ENCODE measurements around the gene PERM1.
"Not testable (repeated sequence)": the region's sequence is repeated elsewhere in the genome, so short reads cannot be mapped to it uniquely, and the experiment has no call there.

Gene PERM1

DNA sequence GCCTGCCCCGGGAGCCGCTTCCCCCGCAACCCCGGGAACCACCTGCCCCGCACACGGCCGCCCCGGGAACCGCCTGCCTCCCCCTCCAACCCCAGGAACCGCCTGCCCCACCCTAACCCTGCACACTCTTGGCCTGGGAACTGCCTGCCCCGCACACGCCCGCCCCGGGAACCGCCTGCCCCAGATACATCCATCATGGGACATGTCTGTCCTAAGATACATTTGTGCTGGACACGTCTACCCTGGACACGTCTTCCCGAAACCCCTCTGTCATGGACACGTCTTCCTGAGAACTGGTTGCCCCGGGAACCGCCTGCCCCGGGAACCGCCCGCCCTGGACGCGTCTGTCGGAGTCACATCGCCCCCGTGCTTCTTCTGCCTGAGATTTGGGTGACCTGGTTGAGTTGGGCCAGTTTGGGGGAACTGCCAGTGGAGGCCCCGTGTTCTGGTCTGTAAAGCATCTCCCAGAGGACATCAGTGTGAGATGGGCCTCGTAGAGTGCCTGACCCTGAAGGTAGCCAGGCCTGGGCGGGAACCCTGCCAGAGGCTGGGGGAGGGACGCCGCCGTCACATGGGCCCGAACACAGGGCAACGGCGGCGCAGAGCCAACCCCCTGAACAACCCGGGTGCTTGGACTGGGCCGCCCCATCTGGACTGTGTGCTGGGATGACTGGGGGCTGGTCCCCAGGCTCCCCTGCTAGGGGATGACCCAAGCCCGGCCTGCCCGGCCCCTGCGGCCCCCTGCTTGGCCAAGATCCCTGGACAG, 3.6 kb downstream of the PERM1 start:
- no peak for DNase-seq (ENCODE audit: low read depth, low spot score)

DNA sequence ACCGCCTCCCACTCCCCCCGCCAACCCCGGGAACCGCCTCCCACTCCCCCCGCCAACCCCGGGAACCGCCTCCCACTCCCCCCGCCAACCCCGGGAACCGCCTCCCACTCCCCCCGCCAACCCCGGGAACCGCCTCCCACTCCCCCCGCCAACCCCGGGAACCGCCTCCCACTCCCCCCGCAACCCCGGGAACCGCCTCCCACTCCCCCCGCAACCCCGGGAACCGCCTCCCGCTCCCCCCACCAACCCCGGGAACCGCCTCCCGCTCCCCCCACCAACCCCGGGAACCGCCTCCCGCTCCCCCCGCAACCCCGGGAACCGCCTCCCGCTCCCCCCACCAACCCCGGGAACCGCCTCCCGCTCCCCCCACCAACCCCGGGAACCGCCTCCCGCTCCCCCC, 5.1 kb downstream of the PERM1 start:
- not testable (repeated sequence) for DNase-seq (ENCODE audit: low read depth, low spot score)

DNA sequence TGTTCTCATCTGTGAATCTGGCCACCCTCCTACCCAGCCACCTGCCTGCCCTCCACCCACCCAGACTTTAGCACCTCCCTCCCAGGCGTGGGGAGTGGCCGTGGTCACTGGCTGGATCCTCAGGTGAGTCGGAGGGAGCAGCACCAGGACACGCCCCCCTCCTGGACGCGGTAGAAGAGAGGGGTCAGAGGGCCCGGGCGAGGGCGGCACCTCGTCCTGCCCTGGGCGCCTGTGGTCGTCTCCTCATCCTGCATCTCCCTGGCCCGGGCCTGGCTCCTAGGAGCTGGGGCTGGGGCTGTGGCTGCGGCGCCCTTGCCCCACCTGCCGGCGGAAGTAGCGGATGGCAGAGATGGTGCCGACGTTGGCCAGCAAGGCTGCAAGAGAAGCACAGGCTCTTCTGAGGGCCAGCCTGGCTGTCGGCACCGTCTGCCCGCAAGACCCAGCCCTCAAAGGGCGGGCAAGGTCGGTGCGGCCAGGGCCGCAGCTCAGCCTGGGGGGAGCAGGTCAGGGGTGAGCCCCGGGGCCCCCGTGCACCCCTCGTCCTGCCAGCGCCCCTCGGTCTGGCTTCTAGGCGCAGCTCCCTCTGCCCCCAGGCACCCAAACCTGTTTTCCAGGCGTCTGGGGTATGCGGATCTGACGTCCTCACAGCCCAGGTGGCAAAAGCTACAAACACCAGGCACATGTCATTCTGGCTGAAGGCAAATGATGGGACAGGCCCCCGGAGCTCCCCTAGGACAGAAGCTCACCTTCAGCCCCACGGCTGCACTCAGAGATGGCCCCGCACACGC, 5.8 kb downstream of the PERM1 start:
- DNase-seq (ENCODE audit: low read depth, low spot score) = no peak

DNA sequence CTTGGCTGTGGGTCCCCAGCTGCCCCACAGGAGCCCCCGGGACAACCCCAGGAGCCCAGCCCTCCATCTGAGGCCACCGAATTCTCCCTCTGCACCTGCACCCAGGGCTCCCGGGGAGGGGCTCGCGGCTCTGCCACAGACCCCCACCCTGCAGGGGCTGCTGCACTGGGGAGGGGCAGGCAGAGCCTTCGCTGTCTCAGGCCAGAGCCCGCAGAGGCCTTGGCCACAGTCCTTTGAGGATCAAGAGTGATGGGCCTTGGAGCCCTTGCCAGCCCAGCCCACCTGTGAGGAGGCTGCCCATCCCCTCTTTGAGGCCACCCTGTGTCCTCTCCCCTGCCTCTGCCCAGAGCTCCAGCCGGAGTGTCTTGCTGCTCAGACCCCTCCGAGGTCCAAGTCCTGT, 6.5 kb downstream of the PERM1 start:
- no peak for DNase-seq (ENCODE audit: low read depth, low spot score)

DNA sequence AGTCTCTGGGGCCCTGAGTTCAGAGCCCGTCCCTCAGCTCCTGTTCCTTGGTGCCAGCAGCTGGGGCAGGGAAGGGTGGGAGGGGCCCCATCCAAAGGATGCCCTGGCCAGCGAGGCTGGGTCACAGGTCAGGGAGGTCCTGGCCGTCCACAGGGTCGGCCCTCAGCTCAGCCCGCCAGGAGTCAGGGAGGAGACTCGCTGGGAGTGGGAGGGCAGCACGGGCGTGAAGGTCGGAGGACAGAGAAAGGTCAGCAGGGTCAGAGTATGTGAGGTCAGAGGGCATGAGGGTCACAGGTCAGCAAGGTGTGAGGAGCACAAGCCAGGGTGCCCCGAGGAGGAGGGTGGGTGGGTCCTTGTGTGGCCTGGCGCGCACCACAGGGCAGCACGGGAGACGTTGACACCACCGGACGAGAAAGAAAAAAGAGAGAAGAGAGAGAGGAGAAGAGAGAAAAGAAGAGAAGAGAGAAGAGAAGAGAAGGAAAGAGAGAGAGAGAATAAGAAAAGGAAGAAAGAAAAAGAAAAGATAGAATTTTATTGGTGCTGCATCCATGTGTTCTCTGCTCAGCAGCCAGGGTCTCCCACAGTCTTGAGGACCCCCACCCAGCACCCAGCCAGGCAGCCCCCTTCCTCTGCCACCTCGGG, 7.1 kb downstream of the PERM1 start:
- no peak for DNase-seq (ENCODE audit: low read depth, low spot score)

DNA sequence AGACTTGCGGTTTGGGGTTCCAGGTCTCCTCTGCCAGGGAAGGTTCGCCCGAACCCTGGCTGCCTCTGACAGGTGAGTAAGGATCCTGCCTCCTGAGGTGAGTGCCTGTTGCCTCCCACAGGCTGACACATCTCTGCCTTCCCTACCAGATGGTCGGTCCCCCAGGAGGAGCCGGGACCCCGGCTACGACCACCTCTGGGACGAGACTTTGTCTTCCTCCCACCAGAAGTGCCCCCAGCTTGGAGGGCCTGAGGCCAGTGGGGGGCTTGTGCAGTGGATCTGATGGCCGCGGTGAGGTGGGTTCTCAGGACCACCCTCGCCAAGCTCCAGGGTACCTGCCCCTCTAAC, 7.6 kb downstream of the PERM1 start:
- DNase-seq (ENCODE audit: low read depth, low spot score) = no peak

DNA sequence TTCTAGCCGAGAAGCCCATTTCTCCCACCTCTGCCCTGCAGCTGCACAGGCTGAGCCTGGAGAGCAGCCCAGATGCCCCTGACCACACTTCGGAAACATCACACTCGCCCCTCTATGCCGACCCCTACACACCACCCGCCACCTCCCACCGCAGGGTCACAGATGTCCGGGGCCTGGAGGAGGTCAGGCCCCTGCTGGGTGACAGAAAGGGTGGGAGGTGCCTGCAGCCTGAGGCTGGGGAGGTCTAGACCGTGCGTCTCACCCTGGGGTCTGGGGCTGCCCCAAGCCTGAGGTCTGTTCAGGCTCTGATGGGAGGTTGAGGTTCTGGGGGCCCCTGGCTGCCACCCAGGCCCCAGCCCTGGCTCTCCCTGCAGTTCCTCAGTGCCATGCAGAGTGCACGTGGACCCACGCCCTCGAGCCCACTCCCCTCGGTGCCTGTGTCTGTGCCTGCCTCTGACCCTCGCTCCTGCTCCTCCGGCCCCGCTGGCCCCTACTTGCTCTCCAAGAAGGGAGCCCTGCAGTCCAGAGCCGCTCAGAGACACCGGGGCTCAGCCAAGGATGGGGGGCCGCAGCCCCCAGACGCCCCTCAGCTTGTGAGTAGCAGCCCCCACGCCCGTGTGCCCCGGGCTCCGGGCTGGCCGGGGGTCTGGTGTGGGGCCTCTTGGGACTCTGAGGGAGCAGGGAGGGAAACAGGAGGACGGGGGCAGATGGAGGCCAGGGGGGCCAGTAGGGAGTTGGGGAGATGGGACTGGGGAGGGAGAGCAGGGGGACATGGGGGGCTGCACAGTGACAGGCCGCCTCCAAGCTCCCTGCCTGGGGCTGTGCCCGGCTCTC, 8.2 kb downstream of the PERM1 start:
- DNase-seq (ENCODE audit: low read depth, low spot score) = no peak

DNA sequence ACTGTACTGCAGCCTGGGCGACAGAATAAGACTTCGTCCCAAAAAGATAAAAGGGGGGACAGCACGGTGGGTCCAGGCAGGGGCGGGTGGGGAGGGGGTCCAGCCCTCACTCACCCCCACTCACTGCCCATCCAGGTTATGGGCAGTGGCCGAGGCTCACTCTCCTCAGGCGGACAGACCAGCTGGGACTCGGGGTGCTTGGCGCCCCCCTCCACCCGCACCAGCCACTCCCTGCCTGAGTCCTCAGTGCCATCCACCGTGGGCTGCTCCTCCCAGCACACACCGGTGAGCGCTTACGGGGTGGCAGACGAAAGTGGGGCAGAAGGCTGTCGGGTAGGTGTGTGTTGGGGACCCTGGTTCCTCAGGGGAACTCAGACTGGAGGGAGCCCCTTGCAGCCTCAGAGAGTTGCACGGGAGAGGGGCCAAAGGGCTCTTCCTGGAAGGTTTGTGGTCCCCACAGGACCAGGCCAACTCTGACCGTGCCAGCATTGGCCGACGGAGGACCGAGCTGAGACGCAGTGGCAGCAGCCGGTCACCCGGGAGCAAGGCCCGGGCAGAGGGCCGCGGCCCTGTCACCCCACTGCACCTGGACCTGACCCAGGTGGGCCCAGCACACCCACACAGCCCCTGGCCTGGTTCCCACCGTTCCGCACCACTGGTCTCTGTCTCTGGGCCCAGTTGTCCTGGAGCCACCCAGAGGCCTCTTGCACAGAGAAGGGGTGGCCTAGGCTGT, 9.0 kb downstream of the PERM1 start:
- no peak for DNase-seq (ENCODE audit: low read depth, low spot score)

DNA sequence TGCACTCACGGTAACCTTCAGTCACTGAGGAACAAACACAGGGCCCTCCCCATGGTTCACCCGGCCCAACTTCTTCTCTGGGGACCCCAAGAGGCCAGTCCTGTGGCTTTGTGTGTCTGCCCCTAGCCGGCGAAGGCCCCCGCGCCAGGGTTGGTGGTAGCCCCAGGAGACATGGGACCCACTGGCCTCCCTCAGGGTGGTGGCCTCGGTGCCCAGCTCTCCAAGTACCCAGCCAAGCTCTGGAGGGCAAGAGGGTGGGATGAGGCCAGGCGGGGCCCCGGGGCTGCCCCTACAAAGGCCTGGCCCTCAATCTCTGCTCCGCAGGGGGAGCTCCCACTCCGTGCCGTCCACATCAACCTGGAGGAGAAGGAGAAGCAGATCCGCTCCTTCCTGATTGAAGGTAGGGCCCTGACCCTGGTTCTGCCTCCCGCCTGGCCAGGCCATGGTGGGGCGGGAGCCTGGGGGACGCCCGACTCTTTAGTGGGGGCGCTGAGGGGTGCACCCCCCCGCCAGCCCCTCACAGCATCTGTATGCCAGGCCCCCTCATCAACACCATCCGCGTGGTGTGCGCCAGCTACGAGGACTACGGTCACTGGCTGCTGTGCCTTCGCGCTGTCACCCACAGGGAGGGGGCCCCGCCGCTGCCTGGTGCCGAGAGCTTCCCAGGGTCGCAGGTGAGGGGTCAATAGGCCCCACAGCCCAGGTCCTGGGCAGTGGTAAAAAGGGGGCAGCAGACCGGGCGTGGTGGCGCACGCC, 10.0 kb downstream of the PERM1 start:
- no peak for DNase-seq (ENCODE audit: low read depth, low spot score)

DNA sequence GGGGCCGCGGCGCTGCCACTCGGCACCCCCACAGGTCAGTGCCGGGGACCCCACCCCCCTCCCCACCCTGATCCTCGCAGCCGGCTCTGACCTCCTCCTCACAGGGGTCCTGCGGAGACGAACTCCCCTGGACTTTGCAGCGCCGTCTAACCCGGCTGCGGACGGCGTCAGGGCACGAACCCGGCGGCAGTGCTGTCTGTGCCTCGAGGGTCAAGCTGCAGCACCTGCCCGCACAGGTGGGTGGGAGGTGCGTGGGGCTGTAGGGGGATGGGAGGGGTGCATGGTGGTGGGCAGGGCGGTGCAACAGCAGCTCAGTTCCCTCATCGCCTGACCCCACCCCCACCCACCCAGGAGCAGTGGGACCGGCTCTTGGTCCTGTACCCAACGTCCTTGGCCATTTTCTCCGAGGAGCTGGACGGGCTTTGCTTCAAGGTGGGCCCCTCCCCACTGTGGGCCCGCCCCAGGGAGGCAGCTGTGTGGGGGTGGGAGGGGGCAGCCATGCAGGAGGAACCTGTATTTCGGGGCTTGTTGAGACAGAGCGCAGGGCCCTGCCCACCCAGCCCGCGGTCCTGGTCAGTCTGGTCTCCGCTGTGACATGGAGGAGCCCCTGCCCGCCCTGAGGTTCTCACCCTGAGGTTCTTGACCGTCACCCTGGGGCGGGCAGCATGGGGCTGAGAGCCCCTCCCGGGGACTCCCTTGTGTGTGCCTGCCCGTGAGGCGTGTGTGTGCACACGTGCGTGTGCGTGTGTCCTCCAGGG, 10.7 kb downstream of the PERM1 start:
- no peak for DNase-seq (ENCODE audit: low read depth, low spot score)

DNA sequence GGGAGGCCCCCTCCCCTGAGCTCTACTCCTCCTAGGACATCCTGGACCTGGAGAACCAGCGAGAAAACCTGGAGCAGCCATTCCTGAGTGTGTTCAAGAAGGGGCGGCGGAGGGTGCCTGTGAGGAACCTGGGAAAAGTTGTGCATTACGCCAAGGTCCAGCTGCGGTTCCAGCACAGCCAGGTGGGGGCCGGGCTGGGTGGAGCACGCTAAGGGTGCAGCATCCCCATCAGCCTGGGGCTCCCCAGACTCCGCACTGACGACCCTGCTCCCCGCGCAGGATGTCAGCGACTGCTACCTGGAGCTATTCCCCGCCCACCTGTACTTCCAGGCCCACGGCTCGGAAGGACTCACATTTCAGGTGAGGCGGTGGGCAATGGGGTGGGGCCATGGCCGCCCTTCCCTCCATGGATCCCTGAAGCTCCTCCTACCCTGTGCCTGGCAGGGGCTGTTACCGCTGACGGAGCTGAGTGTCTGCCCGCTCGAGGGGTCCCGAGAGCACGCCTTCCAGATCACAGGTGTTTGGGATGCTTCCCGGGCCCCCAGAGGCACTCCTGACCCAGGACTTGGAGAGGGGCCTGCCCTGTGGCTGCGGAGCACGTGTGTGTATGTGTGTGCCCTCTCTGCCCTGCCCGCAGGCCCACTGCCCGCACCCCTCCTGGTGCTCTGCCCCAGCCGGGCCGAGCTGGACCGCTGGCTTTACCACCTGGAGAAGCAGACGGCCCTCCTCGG, 11.5 kb downstream of the PERM1 start:
- DNase-seq (ENCODE audit: low read depth, low spot score) = no peak

DNA sequence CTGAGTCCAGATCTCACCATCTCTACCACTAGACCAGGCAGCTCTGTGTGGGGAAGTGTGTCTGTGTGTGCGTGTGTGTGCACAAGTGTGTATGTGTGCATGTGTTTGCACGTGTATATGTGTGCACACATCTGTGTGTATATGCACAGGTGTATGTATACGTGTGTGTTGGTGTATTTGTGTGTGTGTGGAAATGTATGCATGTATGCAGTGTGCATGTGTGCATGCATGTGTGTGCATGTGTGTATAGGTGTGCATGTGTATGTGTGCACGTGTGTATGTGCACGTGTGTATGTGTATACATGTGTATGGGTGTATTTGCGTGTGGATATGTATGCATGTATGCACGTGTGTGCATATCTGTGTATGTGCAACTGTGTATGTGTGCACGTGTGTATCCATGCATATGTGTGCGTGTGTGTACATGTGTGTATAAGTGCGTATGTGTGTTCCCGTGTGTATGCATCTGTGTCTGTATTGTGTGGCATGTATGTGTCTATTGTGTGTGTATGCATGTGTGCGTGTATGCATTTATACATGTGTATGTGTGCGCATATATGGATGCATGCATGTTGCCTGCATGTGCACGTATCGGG, 12.5 kb downstream of the PERM1 start:
- no peak for DNase-seq (ENCODE audit: low read depth, low spot score)

DNA sequence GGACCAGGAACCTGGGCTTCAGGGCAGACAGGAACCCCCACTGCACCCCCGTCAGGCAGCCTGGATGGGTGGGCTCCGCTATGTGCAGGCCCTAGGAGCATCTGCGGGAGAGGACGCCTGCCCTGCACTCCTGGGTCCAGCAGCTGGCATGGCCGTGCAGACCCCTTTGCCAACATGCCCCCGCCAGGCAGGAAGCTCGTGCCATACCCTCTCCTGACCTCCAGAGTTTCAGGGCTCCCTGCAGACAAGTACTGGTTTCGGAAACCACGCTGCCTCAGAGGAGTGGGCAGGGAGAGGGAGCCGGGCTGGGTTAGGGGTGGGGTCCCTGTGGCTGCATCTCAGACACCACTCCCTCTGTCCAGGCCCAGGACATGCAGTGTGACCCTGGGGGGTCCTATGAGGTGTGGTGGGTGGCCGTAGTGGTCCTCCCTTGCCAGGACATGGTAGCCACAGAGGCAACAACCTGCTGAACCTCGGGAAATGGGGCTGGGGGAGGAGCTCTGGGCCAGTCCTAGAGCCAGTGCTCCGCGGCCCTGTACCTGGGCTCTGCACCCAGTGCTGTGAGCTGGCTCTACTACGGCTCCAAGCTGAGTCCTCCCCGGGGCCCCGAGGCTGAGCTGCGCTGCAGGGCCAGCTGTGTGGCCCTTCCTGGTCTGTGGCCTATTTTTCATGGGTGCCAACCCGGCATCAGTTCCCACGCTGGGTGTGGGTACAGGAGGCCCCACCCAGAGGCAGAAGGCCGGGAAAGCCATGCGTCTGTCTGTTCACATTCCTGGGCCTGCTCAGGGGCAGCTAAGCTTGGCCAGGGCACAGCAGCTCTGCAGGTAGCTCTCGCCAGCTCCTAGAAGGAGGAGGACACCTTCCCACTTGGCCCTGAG, 14.2 kb downstream of the PERM1 start:
- DNase-seq (ENCODE audit: low read depth, low spot score) = no peak

DNA sequence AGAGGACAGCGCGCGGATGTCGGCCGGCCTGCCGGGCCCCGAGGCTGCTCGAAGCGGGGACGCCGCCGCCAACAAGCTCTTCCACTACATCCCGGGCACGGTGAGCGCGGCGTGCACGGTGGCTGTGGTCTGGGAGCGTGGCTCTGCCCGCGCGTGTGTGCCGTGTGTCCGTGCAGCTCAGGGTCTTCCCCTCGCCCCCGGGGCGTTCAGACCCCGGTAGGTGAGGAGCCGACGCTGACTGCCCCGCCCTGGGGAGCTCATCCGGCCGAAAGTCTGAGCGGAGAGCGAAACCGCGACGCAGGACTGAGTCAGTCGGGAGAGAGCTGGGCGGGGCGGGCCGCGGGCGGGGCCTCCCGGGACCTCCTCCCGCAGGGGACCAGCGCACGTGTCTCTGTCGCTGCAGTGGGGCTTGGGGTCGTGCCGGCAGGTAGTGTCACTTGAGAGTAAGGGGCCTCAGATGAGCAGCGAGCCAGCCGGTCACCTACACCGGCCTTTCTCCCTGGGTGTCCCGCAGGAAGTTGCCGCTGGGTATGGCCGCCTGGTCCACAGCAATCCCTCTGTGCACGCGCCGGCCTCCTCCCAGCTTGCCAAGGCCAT, 15.1 kb downstream of the PERM1 start:
- DNase-seq (ENCODE audit: low read depth, low spot score) = peak; percentile 72

DNA sequence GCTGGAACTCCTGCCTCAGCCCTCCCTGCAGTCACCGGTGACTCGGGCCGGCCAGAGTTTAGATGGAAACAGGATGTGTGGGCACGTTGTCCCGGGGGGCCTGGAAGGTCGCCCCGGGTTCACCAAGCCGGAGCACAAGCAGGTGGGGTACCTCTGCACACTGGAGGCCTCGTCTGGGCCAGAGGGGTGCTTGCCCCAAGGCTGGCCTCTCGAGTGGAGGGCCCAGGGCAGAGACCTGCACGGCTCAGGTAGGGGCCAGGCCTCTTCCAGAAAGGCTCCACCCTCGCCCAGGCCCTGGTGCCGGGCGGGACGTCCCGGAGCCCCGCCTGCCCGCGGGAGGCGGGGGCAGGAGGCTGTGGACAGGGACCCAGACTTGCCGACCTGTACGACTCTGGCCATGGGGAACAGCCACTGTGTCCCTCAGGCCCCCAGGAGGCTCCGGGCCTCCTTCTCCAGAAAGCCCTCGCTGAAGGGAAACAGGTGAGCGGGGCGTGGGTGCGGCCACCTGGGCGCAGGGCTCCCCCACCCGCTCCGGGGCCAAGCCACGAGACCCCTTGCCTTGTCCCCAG, 15.7 kb downstream of the PERM1 start, which contains the start of gene PLEKHN1:
PLEKHN1 (plus strand) TSS at position 348 of the 569 bp plus-strand sequence; CDS start at position 398, 50 bp downstream.
- no peak for DNase-seq (ENCODE audit: low read depth, low spot score)

DNA sequence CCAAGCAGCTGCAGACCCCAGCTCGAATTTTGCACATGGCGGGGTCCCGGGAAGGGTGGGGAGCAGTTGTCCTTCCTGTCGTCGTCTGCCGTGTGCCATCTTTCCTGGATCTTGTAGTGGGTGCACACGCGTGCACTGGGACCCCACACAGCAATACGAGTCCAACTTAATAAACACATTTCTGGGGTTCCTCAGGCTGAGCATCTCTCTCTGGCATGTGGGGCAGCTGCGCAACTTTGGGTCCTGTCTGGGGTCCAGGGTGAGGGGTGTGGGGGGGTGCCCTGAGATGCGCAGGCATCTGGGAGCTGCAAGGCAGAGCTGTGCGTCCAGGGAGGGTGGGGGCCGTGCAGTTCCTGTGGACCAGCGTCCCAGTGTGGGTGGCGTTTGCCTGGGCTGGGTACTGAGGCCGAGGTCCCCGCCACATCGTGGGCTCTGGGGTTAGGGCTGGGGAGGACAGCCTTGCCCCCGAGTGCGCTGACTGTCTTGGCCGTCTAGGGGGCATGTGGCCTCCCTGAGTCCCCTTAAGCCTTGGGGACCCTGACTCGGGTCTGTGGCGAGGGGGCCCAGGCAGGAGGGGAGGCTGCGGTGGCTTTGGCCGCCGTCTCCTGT, 16.3 kb downstream of the PERM1 start:
- no peak for DNase-seq (ENCODE audit: low read depth, low spot score)
